Non-pigmented ciliary epithelial cell (primary cell): ENCODE measurements around the gene SERINC5.
"Not testable (repeated sequence)": the region's sequence is repeated elsewhere in the genome, so short reads cannot be mapped to it uniquely, and the experiment has no call there.

ENCODE experiments used
- DNase-seq: peaks from one replicate; pipeline ENCODE4 v3.0.0-alpha.2; 2010; ENCODE audit warnings: low read depth

SERINC5 gene

DNA sequence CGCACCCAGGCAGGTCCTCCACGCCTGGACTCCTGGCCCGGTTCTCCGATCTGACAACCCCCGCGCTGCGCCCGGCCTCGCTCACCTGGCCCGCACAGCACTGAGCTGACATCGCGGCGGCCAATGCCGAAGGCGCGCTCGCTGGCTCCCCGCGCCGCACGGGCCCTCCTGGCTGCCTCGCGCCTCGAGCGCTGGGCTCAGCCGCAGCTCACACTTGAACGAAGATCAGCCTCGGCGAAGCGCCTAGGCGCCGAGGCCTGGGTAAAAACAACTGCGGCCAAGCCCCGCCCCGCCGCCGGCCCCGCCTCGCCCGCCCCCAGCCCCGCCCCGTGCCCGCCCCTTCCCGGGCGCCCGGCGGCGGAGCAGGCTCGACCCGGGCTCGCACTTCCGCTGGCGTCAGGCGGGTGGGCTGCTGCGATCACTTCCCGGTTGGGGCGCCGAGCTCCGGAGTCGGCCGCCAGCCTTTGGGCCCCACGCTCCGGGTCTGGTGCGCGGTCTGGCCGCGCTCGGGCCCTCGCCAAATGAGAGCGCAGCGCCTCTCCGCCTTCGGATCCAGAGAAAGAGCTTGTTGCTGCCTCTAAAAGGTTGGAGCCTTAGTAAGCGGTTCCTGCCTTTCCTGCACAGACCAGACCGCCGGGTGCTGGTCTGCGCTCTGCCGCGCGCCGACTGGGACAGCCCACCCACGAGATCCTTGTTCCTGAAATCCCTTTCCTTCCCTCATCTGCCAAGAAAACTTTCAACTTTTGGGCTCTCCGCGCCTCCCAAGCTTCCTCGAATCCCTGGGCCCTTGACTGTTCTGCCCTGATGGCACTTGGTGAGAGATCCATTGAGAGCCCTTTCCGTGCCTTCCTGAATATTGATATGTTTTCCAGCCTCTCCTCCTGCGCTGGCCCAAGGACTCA, at the start of gene SERINC5:
Gene SERINC5, minus strand, starts transcription at position 238 of the 902 bp plus-strand sequence. Its CDS starts 126 bp downstream, at position 112.
- DNase-seq: no peak

DNA sequence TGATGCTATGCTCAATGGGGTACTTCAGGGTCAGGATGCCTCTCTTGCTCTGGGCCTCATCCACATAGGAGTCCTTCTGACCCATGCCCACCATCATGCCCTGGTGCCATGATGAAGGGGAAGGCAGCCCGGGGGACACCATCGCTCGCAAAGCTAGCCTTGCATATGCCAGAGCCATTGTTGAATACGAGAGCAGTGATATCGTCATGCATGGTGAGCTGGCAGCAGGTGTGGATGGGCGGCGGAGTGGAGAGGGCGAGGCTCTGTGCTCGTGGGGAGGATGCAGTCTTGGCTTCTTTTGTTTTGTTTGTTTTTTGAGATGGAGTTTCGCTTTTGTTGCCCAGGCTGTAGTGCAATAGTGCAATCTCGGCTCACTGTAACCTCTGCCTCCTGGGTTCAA, 46.8 kb upstream of the SERINC5 start:
- no peak for DNase-seq

DNA sequence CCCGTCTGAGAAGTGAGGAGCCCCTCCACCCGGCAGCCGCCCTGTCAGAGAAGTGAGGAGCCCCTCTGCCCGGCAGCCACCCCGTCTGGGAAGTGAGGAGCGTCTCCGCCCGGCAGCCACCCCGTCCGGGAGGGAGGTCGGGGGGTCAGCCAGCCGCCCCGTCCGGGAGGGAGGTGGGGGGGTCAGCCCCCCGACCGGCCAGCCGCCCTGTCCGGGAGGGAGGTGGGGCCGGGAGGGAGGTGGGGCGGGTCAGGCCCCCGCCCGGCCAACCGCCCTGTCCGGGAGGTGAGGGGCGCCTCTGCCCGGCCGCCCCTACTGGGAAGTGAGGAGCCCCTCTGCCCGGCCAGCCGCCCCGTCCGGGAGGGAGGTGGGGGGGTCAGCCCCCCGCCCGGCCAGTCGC, 45.5 kb upstream of the SERINC5 start:
- DNase-seq: not testable (repeated sequence)

DNA sequence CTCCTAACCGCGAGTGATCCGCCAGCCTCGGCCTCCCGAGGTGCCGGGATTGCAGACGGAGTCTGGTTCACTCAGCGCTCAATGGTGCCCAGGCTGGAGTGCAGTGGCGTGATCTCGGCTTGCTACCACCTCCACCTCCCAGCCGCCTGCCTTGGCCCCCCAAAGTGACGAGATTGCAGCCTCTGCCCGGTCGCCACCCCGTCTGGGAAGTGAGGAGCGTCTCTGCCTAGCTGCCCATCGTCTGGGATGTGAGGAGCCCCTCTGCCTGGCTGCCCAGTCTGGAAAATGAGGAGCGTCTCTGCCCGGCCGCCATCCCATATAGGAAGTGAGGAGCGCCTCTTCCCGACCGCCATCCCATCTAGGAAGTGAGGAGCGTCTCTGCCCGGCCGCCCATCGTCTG, 44.9 kb upstream of the SERINC5 start:
- DNase-seq: not testable (repeated sequence)

DNA sequence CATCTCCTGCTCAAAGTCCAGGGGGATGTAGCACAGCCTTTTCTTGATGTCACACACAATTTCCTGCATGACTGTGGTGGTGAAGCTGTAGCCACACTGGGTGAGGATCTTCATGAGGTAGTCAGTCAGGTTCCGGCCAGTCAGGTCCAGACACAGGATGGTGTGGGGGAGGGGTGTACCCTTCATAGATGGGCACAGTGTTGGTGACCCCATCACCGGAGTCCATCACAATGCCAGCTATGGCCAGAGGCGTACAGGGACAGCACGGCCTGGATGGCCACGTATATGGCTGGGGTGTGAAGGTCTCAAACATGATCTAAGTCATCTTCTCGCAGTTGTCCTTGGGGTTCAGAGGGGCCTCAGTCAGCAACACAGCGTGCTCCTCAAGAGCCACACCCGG, 44.3 kb upstream of the SERINC5 start:
- no peak for DNase-seq

DNA sequence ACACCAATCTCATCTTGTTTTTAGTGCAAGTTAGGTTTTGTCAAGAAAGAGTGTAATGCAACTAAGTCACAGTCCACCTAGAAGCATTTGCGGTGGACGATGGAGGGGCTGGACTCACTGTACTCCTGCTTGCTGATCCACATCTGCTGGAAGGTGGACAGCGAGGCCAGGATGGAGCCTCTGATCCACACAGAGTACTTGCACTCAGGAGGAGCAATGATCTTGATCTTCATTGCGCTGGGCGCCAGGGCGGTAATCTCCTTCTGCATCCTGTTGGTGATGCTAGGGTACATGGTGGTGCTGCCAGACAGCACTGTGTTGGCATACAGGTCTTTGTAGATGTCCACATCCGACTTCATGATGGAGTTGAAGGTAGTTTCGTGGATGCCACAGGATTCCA, 43.8 kb upstream of the SERINC5 start:
- no peak for DNase-seq

DNA sequence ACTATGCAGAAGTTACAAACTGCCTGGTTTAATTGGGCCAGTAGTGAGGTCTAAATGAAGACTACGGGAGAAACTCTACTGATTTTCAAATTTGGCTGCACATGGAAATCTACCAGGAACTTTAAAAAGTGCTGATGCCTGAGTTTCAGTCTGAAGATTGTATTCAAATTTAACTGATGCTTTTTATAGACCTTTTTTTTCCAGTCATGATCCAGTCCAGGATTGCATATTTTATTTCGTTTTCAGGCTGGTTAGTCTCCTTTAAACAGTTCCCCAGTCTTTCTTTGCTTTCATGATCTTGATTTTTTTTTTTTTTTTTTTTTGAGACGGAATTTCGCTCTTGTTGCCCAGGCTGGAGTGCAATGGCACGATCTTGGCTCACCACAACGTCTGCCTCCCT, 40.3 kb upstream of the SERINC5 start:
- no peak for DNase-seq

DNA sequence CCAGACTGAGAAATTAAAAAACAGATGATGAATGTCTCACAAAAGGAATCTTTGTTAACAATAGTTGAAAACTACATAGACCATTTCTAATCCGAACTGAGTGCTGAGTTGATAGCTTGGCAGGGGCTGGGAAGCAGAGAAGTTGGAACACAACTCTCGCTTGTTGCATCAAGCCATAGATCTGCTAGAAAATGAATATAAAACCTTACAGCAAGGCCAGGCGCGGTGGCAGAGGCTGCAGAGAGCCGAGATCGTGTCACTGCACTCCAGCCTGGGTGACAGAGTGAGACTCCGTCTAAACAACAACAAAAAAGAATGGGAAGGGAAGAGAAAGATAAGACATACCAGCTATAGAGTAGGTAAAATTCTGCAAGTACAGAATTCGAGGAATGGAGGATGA, 35.9 kb upstream of the SERINC5 start:
- DNase-seq: no peak

DNA sequence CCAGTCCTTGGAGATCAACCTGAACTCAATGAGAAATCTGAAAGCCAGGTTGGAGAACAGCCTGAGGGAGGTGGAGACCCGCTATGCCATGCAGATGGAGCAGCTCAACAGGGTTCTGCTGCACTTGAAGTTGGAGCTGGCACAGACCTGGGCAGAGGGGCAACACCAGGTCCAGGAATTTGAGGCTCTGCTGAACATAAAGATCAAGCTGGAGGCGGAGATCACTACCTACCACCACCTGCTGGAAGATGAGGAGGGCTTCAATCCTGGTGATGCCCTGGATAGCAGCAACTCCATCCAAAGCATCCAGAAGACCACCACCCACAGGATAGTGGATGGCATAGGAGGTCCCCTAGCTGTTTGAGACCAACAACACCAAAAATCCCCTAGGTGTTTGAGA, 33.5 kb upstream of the SERINC5 start:
- DNase-seq: no peak

DNA sequence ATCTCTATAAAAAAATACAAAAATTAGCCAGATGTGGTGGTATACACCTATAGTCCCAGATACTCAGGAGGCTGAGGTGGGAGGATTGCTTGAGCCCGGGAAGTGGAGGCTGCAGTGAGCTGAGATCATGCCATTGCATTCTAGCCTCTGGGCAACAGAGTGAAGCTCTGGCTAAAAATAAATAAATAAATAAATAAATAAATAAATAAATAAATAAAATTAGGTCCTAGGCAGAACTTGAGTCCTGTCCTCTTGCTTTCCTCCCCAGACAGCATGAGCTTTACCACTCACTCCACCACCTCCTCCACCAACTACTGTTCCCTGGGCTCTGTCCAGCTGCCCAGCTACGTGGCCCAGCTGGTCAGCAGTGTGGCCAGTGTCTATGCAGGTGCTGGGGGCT, 32.3 kb upstream of the SERINC5 start:
- DNase-seq: no peak

DNA sequence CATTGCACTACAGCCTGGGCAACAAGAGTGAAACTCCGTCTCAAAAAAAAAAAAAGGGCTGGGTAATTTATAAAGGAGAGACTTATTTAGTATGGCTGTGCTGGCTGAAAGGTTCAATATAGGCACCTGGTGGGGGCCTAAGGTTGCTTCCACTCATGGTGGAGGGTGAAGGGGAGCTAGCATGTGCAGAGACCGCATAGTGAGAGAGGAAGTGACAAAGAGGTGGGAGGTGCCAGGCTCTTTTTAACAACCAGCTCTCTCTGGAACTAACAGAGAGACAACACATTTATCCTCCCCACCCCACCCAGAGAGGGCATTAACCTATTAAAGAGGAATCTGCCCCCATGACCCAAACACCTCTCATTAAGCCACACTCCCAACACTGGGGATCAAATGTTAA, 28.9 kb upstream of the SERINC5 start:
- no peak for DNase-seq

DNA sequence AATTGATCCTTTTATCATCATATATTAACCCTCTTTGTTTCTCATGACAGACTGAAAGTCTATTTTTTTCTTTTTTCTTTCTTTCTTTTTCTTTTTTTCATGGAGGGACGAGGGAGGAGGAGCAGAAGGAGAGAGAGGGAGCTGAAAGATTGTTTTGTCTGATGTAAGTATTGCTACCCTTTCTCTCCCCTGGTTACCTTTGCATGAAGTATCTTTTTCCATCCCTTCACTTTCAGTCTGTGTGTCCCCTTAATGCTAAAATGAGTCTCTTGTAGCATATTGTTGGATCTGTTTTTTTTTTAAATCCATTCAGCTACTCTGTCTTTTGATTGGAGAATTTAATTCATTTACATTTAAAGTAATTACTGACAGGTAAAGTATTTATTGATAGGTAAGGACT, 27.5 kb upstream of the SERINC5 start:
- no peak for DNase-seq

DNA sequence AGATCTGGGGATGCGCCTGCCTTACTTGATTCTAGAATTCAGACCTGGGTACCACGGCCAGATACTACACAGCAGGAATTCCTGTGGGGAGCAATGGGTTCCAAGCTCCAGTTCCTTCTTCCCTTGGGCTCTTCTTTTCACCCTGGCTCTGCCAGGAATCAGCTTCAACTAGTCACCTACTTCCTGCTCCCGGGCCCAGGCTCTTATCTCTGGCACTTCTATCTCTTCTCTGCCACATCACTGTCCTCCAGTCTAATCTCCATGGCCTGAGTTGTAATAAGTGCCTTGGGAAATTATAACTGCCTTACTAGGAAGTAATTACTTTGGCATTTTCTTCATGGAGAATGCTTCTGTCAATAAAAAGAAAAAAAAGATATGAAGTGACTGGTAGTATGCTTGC, 26.2 kb upstream of the SERINC5 start:
- no peak for DNase-seq

DNA sequence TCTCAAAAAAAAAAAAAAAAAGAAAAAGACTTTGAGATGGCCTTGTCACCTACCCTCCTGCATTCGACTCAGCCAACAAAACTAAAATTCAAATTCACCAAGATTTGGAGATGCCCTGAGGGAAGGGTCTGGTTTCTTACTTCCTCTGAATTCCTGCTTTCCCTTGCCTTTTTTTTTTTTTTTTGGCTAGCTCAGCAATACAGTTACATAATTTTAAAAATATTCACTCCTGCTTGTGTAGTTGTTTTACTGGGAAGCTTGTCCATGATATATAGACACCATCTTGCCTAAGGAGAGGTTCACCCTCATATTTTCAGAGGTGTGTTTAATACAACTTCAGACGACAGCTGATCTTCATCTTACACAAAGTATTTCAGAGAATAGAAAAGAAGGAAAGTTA, 21.3 kb upstream of the SERINC5 start:
- no peak for DNase-seq

DNA sequence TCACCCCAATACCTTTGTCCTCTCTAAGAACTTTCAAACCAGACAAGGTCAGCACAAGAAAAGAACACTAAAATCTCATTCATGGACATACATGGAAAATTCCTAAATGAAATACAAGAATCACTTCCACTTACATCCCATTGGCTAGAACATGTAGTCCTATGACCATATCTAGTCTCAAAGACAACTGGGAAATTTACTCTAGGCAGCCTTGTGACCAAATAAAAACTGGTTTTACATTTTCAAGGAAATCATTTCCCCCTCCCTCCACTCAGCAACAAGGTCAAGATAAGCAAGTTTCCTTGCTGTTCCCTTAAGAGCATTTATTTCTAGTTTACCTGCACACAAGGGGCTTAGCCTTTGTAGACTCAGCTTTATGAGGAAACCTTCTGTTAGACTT, 20.3 kb upstream of the SERINC5 start:
- DNase-seq: no peak

DNA sequence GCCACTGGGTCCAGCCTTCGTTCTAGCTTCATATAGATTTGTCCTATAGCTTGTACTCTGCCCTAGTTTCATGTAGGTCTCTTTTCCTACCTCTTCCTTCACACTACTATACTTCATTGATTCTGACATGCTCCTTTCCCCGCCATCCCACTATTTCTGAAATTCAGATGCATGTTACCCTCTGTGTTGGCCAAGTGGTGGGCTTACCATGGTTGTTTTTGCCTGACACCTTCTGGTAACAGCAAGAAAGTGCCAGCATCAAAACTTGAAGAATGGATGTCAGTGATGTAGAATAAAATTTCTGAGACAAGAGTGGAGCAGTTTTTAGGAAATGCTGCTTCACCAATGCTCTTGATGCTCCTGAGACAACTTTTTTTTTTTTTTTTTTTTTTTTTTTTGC, 19.5 kb upstream of the SERINC5 start:
- DNase-seq: no peak

DNA sequence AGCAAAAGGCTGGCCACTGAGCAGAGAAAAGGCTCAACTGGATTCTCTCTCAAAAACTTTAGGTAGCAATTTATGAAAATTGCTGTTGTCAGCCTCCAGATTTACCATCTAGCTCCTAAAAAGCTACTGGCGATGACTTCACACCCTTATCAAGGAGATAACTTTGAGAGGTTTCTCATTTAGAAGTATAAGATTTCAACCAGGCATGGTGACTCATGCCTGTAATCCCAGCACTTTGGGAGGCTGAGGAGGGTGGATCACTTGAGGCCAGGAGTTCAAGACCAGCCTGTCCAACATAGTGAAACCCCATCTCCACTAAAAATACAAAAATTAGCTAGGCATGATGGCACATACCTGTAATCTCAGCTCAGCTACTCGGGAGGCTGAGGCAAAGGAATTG, 14.7 kb upstream of the SERINC5 start:
- not testable (repeated sequence) for DNase-seq

DNA sequence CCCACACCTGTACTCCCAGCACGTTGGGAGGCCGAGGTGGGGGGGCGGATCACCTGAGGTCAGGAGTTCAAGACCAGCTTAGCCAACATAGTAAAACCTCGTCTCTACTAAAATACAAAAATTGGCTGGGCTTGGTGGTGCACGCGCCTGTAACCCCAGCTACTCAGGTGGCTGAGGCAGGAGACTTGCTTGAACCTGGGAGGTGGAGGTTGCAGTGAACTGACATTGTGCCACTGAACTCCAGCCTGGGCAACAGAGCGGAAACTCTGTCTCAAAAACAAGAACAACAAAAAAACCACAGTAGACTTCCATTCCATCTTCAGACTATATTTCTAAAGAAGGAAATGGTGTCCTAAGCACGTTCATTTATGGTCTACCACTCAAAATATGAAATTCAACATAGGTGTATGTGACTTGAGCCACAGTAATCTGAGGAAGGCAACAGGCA, 14.2 kb upstream of the SERINC5 start:
- no peak for DNase-seq

DNA sequence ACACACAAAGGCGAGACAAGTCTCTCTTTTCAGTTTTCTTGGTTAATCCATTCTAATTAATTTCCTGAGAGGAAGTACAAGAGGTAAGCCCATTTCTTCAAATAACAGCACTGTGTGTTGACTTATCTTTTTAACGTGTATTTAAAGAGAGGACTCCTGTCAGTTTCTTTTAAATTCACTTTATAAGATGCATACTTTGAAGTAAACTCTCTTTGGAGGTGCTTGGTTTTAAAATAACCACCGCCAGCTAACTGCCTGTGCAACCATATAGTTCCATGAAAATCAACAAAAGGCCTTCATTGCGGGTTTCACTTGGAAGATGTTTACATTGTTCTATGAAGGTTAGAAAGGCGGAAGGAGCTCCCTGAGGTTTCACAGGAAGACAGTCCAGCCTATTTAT, 13.1 kb upstream of the SERINC5 start:
- DNase-seq: no peak

DNA sequence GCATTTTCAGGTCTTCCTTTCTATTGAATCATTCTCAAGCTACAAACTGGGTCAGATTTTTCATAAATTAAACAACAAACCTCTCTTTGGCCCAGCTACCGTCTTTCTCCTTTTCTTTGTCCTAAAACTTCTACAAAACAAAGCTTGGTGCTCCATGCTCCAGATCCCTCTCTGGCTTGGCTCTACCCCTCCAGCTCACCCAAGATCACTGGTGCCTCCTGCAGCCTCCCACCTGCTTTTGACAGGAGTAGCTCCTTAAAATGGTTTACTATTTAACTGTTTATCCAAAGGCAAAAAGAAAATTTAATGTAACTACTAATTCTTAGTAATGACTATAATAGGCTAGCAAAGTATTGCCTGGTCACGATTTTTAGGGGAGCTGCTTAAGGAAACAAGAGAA, 10.7 kb upstream of the SERINC5 start:
- DNase-seq: no peak

DNA sequence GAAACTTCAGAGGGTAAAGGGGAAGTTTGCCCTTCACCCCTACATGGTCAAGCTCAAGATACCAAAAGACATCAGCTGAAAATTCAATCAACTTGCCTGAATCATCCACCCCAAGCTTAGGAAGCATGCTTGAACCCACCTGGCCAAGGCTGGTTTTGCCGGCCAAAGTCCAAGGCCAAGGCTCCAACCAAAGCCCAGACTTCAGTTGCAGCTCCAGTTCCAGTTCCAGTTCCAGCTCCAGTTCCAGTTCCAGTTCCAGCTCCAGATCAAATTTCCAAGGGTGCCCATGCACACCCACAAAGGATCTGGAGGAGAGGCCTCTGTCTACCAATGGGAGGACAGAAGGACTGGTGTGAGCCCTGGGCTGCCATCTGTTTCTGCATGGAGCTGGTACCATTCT, 4.6 kb upstream of the SERINC5 start:
- no peak for DNase-seq

DNA sequence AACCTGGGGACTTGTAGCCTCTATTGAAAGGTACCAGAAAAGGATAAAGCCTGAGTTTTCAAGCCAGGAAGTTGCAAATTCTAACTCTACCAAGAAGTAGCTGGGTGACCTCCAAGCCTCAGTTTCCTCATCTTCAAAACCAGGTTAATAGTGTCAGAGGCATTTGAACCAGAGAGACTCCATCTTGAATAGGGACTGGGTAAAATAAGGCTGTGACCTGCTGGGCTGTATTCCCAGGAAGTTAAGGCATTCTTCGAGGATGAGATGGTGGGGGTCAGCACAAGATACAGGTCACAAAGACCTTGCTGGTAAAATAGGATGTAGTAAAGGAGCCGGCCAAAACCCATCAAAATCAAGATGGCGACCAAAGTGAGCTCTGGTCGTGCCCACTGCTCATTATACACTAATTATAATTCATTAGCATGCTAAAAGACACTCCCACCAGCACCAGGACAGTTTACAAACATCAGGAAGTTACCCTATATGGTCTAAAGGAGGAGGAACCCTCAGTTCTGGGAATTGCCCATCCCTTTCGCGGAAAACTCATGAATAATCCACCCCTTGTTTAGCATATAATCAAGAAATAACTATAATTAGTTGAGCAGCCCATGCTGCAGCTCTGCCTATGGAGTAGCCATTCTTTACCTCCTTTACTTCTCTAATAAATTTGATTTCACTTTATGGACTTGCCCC, 3.8 kb upstream of the SERINC5 start:
- DNase-seq: no peak

DNA sequence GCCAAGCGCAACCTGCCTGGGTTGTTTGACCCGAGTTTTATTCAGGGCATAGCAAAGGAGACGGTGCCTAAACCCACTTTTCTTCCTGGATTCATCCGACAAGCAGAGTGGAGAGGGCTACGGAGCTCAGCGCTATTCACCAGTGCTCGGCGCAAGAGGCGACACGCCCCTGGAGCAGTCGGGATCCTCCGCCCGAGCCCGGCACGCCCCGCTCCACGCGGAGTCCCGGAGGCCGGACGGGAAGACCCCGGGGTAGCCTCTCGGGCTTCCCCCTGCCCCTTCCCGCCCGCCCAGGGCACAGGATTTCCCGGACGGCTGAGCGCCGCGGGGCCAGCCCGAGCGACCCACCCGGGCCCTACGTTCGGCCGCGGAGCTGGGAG, 427 bp downstream of the SERINC5 start:
- no peak for DNase-seq
